ENCODE measurements around the gene BTBD9.

The BTBD9 gene

GRCh38 chr6:38168126-38168525 is 471.6 kb downstream of the BTBD9 start:
- DNase-seq = no peak
- peaks cover 20% of the 10 kb centered on the region for H3K4me1 ChIP-seq
- H3K9me3 ChIP-seq = no peaks in the 10 kb centered on the region
- H3K4me3 ChIP-seq (ENCODE audit: low read depth, low read length) = no peak overlapping the region
- H3K27me3 ChIP-seq = no peaks in the 10 kb centered on the region
- no peaks in the 10 kb centered on the region for H3K36me3 ChIP-seq
- no peak for TF ChIP-seq CTCF (IDR thresholded peaks at IDR 0.05; ENCODE audit: low read depth, low read length)

GRCh38 chr6:38167598-38167997 is 472.1 kb downstream of the BTBD9 start:
- Histone ChIP-seq H3K27me3 (no peaks in the 10 kb centered on the region), H3K4me3 (ENCODE audit: low read depth, low read length) (no peak overlapping the region), H3K9me3 (no peaks in the 10 kb centered on the region), H3K4me1 (peaks cover 20% of the 10 kb centered on the region), H3K36me3 (no peaks in the 10 kb centered on the region)
- TF ChIP-seq CTCF (IDR thresholded peaks at IDR 0.05; ENCODE audit: low read depth, low read length) = no peak
- no peak for DNase-seq

GRCh38 chr6:38166411-38167240 is 473.1 kb downstream of the BTBD9 start:
- H3K27me3 ChIP-seq = no peaks in the 10 kb centered on the region
- no peak overlapping the region for H3K4me3 ChIP-seq (ENCODE audit: low read depth, low read length)
- no peaks in the 10 kb centered on the region for H3K9me3 ChIP-seq
- TF ChIP-seq CTCF (IDR thresholded peaks at IDR 0.05; ENCODE audit: low read depth, low read length) = no peak
- no peak for DNase-seq
- H3K36me3 ChIP-seq = no peaks in the 10 kb centered on the region
- peaks cover 20% of the 10 kb centered on the region for H3K4me1 ChIP-seq

GRCh38 chr6:38164671-38165108 is 475.0 kb downstream of the BTBD9 start:
- DNase-seq = no peak
- no peaks in the 10 kb centered on the region for H3K9me3 ChIP-seq
- no peak overlapping the region for H3K4me3 ChIP-seq (ENCODE audit: low read depth, low read length)
- H3K4me1 ChIP-seq = peaks cover 9% of the 10 kb centered on the region
- no peaks in the 10 kb centered on the region for H3K36me3 ChIP-seq
- H3K27me3 ChIP-seq = no peaks in the 10 kb centered on the region
- no peak for TF ChIP-seq CTCF (IDR thresholded peaks at IDR 0.05; ENCODE audit: low read depth, low read length)

GRCh38 chr6:38164131-38164481 is 475.6 kb downstream of the BTBD9 start:
- no peak for TF ChIP-seq CTCF (IDR thresholded peaks at IDR 0.05; ENCODE audit: low read depth, low read length)
- no peak for DNase-seq
- Histone ChIP-seq H3K36me3 (no peaks in the 10 kb centered on the region), H3K27me3 (no peaks in the 10 kb centered on the region), H3K9me3 (no peaks in the 10 kb centered on the region), H3K4me1 (peaks cover 8% of the 10 kb centered on the region), H3K4me3 (ENCODE audit: low read depth, low read length) (no peak overlapping the region)
